ENCODE results near the gene TCF15. TPM values are rescaled to one million over a fixed set of nuclear protein-coding genes. Genes with fewer than 3 reads are reported as not detected.
"Not testable (repeated sequence)": the region's sequence is repeated elsewhere in the genome, so short reads cannot be mapped to it uniquely, and the experiment has no call there.

The TCF15 gene
- total RNA-seq, 1 experiment from 2014 or later = not detected

DNA sequence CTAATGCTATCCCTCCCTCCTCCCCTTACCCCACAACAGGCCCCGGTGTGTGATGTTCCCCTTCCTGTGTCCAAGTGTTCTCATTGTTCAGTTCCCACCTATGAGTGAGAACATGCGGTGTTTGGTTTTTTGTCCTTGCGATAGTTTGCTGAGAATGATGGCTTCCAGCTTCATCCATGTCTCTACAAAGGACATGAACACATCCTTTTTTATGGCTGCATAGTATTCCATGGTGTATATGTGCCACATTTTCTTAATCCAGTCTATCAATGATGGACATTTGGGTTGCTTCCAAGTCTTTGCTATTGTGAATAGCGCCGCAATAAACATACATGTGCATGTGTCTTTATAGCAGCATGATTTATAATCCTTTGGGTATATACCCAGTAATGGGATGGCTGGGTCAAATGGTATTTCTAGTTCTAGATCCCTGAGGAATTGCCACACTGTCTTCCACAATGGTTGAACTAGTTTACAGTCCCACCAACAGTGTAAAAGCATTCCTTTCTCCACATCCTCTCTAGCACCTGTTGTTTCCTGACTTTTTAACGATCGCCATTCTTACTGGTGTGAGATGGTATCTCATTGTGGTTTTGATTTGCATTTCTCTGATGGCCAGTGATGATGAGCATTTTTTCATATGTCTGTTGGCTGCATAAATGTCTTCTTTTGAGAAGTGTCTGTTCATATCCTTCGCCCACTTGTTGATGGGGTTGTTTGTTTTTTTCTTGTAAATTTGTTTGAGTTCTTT is 31.0 kb downstream of the TCF15 start:
- not testable (repeated sequence) for DNase-seq (ENCODE audit: low spot score)

DNA sequence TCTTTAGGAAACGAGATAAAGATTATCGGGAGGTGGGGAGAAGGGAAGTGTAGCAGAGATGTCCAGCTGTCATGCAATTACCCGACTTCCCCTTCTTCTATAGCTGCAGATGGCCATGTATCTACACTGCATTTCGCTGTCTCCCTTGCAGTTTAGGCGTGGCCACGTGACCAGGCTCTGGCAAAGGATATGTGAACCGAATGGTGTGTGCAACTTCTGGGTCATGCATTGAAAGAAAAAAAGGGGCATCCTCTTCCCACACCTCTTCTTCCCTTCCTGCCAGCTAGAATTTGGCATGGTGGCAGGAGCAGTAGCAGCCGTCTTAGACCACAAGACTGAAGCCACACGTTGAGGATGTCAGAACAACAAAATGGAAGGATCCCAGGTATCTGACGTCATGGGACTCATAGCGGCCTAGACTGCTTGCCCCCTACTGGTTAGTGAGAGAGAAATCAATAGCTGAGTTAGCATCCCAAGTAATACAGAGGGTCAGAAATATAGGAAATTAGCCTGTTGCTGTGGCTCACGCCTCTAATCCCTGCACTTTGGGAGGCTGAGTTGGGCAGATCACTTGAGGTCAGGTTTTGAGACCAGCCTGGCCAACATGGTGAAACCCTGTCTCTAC is 32.8 kb downstream of the TCF15 start:
- peak; percentile 16 for DNase-seq (ENCODE audit: low spot score)

GRCh38 chr20:576156-576555 is 34.0 kb downstream of the TCF15 start:
- no peak for DNase-seq (ENCODE audit: low spot score)

DNA sequence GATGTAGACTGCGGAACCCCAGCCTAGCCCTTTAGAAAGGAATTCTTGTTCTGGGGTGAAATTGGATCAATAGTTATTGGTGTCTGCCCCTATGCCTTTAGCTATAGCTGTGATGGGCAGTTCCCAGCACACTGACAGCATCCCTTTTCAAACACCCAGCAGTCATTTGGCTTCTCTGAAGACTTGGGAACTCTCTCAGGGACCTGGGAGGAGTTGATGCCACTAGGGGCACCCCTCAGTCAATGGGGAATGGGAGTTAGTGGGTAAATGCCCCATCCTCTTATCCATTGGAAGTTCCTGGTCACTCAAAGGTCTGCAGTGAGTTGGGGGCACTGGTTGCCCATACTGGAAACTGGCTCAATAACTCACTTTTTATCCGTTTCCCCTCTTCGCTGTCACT is 34.9 kb downstream of the TCF15 start:
- DNase-seq (ENCODE audit: low spot score) = no peak

DNA sequence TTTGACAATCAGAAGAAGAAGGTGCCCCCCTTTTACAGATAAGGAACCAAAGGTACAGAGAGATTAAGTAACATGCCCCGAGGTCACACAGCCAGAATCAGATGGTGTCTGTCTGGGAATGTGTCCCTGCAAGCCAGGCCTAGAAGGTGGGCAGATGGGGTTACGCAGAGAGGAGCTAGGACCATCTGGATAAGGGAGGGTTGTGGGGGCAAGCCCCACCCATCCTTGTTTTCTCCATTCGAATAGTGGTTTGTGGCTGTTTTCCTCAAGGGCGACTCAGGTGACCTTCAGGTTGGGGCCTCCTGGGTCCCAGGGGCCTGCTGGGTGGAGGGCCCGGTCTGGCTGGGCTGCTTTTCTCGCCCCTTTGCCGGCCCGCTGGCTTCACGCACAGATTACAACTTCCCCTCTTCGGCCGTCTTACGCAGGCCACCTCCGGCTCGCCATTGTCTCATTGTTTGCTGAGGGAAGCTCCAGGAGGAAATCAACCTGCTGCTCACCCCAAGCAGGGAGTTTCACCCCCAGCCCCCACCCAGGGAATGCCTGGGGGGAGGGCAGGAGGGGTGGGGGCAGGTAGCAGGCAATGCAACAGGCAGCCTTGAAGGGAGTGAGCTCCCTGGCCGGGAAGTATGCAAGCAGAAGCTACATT is 35.7 kb downstream of the TCF15 start:
- no peak for DNase-seq (ENCODE audit: low spot score)

GRCh38 chr20:573414-574296 is 36.5 kb downstream of the TCF15 start:
- DNase-seq (ENCODE audit: low spot score) = no peak

DNA sequence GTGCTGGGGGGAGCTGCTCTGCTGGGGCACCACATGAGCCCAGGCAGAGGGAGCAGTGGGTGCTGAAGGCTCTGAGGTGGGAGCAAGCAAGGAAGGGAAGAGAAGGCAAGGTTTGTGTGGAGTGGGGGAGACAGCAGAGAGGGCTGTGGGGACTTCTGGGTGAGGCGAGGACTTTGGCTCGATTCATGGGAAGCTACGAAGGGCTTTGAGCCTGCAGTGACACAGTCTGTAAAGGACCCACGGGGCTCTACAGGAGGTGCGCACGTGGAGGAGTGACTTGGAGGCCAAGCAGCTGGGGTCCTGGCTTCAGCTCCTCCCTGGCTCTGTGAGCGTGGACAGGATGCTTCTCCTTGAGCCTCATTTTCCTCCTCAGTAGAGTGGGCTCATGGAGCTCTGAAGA is 37.4 kb downstream of the TCF15 start:
- no peak for DNase-seq (ENCODE audit: low spot score)

DNA sequence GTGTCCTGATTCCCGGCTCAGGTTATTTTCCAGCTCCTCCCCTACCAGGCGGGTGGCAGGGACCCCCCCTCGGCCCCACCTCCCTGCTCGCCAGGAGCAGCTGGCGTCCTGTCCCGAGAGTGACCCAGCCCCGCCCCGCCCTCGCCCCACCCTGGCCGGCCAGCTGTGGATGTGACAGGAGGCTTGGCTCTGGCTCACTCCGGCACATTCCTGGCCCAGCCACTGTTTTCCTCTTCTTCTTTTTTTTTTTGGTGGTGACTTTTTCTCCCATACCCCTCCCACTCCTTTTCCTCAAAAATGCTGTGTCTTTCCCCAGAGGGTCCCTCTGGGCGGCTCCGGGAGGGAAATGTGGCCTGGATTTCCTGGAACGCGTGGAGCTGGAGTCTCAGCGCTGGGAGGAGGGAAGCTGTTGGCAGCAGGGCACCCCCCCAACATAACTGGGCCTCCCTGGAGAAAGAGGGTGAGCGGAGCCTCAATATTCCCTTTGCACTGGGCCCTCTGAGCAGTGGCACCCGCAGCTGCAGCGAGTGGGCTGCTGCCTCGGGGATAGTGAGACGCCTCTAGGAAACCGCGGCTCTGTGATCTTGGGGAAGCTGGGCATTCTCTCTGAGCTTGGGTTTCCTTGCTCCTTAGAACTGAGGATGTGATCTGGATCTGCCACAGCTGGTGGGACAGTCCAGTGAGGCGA is 38.2 kb downstream of the TCF15 start:
- peak; percentile 26 for DNase-seq (ENCODE audit: low spot score)

- DNase-seq (ENCODE audit: low spot score) = no peak
These were observed 41.3 kb downstream of the TCF15 start for GRCh38 chr20:568673-569415.

DNA sequence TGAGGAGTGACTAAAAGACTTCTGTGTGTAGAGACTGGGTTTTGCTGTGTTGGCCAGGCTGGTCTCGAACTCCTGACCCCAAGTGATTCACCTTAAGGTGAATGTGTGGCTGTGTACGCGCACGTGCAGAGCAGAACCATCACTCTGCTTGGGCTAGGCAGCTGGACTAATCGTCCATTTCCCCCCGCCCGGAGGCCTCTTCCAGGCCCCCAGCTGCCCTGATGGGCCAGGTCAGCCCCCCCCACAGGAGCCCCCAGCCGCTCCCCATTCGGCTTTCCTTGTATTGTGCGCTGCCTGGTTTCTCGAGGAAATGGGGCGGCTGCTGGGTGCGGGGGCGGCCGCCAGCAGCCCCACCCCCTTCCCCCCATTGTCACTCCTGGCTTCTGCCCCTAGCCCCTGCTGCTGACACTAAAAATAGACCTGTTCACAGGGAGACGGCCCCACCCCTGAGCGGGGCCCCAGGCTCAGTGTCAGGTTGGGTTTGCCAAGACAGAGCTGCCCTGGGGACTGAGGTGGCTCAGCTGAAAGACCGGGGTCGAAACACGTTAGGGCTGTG is 41.9 kb downstream of the TCF15 start:
- no peak for DNase-seq (ENCODE audit: low spot score)

GRCh38 chr20:564192-564591 is 45.9 kb downstream of the TCF15 start:
- no peak for DNase-seq (ENCODE audit: low spot score)

- no peak for DNase-seq (ENCODE audit: low spot score)
These were observed 46.9 kb downstream of the TCF15 start for GRCh38 chr20:563187-563586.

DNA sequence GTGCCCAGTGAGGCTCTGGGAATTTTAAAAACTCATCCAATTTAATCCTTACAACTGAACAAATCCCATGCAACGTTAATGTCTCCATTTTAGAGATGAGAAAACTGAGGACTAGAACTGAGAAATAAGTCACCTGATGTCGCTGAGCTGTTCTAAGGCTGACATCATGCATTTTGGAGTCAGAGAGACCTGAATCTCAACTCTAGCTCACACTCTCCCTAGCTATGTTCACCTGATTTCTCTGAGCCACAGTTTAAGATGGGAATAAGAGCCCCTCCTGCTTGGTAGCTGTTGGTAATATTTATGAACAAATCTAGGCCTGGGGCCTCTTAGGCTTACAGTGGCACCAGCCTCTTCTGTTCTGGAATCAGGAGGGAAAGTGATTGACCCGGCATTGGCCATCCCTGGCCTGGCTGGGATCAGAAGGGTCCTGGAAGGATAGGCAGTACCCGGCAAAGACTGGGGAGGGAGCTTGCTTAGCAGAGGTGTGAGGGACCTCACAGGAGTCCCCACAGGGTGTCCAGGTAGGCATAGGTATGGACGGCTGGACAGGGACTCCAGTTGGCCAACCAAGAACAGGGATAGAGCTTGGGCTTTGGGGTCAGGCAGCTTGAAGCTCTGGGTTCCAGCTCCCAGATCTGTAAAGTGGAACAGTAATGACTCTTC is 47.7 kb downstream of the TCF15 start:
- DNase-seq (ENCODE audit: low spot score) = no peak

GRCh38 chr20:561437-562231 is 48.5 kb downstream of the TCF15 start:
- peak; percentile 73 for DNase-seq (ENCODE audit: low spot score)

DNA sequence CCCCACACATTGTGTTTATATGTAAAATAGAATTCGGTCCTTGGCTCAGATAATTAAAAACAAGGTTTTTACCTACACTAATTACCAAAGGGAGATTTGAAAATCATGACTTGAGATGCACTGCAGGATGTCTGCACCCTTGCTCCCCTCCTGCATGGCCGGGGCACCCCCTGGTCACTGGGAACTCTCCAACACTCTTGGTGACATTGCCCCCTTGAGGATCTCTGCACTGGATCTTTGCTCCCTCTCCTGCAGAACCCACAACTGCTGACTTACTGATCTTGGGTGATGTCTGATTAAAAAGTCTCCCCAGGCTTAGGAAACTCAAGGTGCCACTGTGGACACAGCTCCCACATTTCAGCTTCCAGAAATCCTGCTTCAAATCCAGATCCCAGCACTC is 49.4 kb downstream of the TCF15 start:
- DNase-seq (ENCODE audit: low spot score) = no peak

- DNase-seq (ENCODE audit: low spot score) = no peak
These were observed 52.0 kb downstream of the TCF15 start for GRCh38 chr20:558117-558516.

GRCh38 chr20:556984-557383 is 53.1 kb downstream of the TCF15 start:
- no peak for DNase-seq (ENCODE audit: low spot score)

DNA sequence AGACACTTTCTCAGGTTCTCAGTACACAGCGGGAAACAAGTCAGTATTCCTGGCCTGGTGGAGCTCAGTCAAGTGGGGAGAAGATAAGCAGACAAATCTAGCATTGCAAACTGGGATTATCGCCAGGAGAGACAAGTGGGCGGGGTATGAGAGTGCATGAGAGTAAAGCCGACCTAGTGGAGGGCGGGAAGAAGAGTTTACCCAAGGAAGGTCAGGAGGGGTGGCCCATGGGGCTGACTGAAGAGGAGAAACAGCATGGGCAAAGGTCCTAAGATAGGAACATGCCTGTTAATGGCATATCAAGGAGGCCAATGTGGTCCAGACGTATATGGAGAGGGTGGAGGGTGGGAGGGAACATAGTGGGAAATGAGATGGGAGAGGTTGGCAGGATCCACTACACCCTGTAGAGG is 54.1 kb downstream of the TCF15 start:
- peak; percentile 33 for DNase-seq (ENCODE audit: low spot score)

All from A172 (cell line).